Skin of body (tissue), 2 donors: ENCODE data around the gene SCGB1C1. TPM values are rescaled to one million over a fixed set of nuclear protein-coding genes. Genes with fewer than 3 reads are reported as not detected.

Experiments
- small RNA-seq: library from RNA; depleted of rRNA; stranded (forward); fragments of <200 nt; gene quantifications from one replicate; pipeline ENCODE3, GENCODE V24; 2014; ENCODE audit warnings: low replicate concordance
- total RNA-seq: library from RNA; depleted of rRNA; stranded (reverse); fragments of >200 nt; gene quantifications from one replicate; pipeline ENCODE4 v1.2.3, GENCODE V29; 2014

SCGB1C1 gene
- total RNA-seq, 1 donor from 2014 or later, result not detected

Small RNAs within 50 kb of the gene (small RNA-seq; reads per million reads assigned to genes)
- gene RNU6-447P, result not detected

Other genes with a start within 250 kb of the SCGB1C1 start
- gene BET1L, start 14.3 kb downstream of the SCGB1C1 start, total RNA-seq, result 17.8 TPM
- gene RIC8A, start 14.6 kb downstream of the SCGB1C1 start, total RNA-seq, result 88.8 TPM
- gene SIRT3, start 43.3 kb downstream of the SCGB1C1 start, total RNA-seq, result 8.0 TPM
- gene PSMD13, start 43.9 kb downstream of the SCGB1C1 start, total RNA-seq, result 95.7 TPM
- gene NLRP6, start 85.3 kb downstream of the SCGB1C1 start, total RNA-seq, result 0.10 TPM
- gene PGGHG, start 96.0 kb downstream of the SCGB1C1 start, total RNA-seq, result 9.0 TPM
- not detected for gene IFITM5, start 106.4 kb downstream of the SCGB1C1 start, total RNA-seq
- 20.4 TPM for gene IFITM2, start 114.7 kb downstream of the SCGB1C1 start, total RNA-seq
- 17.0 TPM for gene IFITM1, start 121.0 kb downstream of the SCGB1C1 start, total RNA-seq
- gene IFITM3, start 127.8 kb downstream of the SCGB1C1 start, total RNA-seq, result 40.1 TPM
- 10.8 TPM for gene B4GALNT4, start 176.4 kb downstream of the SCGB1C1 start, total RNA-seq
- 71.2 TPM for gene PKP3, start 201.1 kb downstream of the SCGB1C1 start, total RNA-seq
- 9.5 TPM for gene SIGIRR, start 221.9 kb downstream of the SCGB1C1 start, total RNA-seq
- 7.3 TPM for gene ANO9, start 248.9 kb downstream of the SCGB1C1 start, total RNA-seq